ENCODE results near the gene DUSP3. TPM values are rescaled to one million over a fixed set of nuclear protein-coding genes. Genes with fewer than 3 reads are reported as not detected.

Gene DUSP3
- total RNA-seq, 1 experiment from 2014 or later, result 16.9 TPM

DNA sequence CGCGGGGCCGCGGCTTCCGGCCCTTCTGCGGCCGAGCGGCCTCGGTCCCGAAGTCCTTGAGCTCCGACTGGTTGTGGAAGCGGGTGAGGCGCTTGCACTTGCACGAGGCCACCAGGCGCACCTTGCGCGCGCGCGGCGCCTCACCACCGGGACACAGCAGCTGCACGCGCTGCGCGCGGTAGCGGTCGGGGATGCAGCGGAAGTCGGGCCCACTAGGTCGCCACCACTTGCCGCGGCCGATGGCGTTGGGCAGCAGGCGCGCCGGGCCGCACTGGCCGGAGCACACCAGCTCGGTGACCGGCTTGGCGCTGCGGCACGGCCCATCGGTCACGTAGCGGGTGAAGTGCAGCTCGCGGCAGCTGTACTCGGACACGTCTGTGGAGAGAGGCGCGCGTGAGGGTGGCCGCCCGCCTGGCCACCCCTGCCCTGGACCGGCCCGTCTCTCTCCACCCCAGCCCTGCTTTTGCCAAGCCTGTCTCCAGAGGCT, 23.3 kb downstream of the DUSP3 start:
- Histone ChIP-seq H3K9me3 (ENCODE audit: control insufficient read depth, low read depth, low read length) (no peaks in the 10 kb centered on the region), H3K4me1 (ENCODE audit: insufficient read depth, low read length) (no peaks in the 10 kb centered on the region), H3K14ac (ENCODE audit: insufficient read depth, low read length) (peak overlapping the region; percentile 3; the same call in 1 of the 2 replicates), H4K91ac (ENCODE audit: insufficient read length, low read depth, low read length) (no peak overlapping the region), H3K23ac (ENCODE audit: insufficient read length, low read depth, low read length) (no peak overlapping the region), H2BK12ac (ENCODE audit: insufficient read length, low read depth, low read length) (no peak overlapping the region), H4K5ac (ENCODE audit: insufficient read length, low read depth, low read length) (no peak overlapping the region), H3K79me1 (ENCODE audit: insufficient read depth, low read depth, low read length, poor library complexity, severe bottlenecking) (no peaks in the 10 kb centered on the region), H2AK5ac (ENCODE audit: insufficient read length, low read length) (no peak overlapping the region), H3T11ph (ENCODE audit: low read length) (no peak overlapping the region), H2AFZ (ENCODE audit: low read length) (no peak overlapping the region), H2BK120ac (ENCODE audit: low read depth, low read length, poor library complexity, severe bottlenecking) (no peak overlapping the region), H3K56ac (ENCODE audit: insufficient read length, low read depth, low read length) (no peak overlapping the region), H3K23me2 (ENCODE audit: insufficient read length, low read depth, low read length, poor library complexity, severe bottlenecking) (peaks cover 6% of the 10 kb centered on the region), H2BK20ac (ENCODE audit: low read depth, low read length, poor library complexity, severe bottlenecking) (no peak overlapping the region), H3K18ac (ENCODE audit: insufficient read length, low read depth, low read length) (no peak overlapping the region), H4K8ac (replicated peaks; ENCODE audit: insufficient read length, low read depth, low read length) (no peak overlapping the region), H4K20me1 (ENCODE audit: control insufficient read depth, insufficient read depth, insufficient read length) (no peaks in the 10 kb centered on the region), H3K4me2 (ENCODE audit: insufficient read depth, insufficient read length, low read length) (peak overlapping the region; percentile 22), H2BK15ac (ENCODE audit: low read depth, low read length) (no peak overlapping the region), H3K27me3 (ENCODE audit: insufficient read depth, low read length) (peaks cover 4% of the 10 kb centered on the region; the same call in 1 of the 2 replicates), H3K9ac (ENCODE audit: extremely low read depth, insufficient read length, low read length) (no peak overlapping the region), H3K4ac (ENCODE audit: low read depth, low read length) (no peak overlapping the region), H2BK5ac (ENCODE audit: insufficient read length, low read length) (no peak overlapping the region), H3K27ac (ENCODE audit: insufficient read length, low read depth, low read length) (no peak overlapping the region), H3K79me2 (ENCODE audit: insufficient read depth, low read length) (no peaks in the 10 kb centered on the region)
- DNase-seq, result peak; percentile 87
- peaks cover 28 to 32% of the 10 kb centered on the region in 2 experiments for H3K4me1 Mint-ChIP-seq
- peak overlapping the region in 1 of 2 experiments; percentile 50; a peak in 1 of 5 replicates for H3K4me3 Mint-ChIP-seq
- no peaks in the 10 kb centered on the region for H3K9me3 Mint-ChIP-seq
- H3K27ac Mint-ChIP-seq, result no peak overlapping the region
- H3K27me3 Mint-ChIP-seq (ENCODE audit: low read depth), result peaks cover 7% of the 10 kb centered on the region
- H3K36me3 Mint-ChIP-seq (ENCODE audit: insufficient read depth in 1 of 3, low read depth in 3 of 3), result no peaks in the 10 kb centered on the region
- TF ChIP-seq CTCF (conservative IDR thresholded peaks at IDR 0.05), result no peak
- WGBS (ENCODE audit: extremely low coverage, insufficient read length, low lambda C conversion rate), result no CpG with 5 or more reads among the region's 60 CpGs
